Thoracic aorta (tissue), 2 donors: Measurements from ENCODE around the gene NDUFB7. TPM values are rescaled to one million over a fixed set of nuclear protein-coding genes. Genes with fewer than 3 reads are reported as not detected.
"Not testable (repeated sequence)": the region's sequence is repeated elsewhere in the genome, so short reads cannot be mapped to it uniquely, and the experiment has no call there.

ENCODE experiments used
- ATAC-seq: fragments of 150-250 bp; one replicate; pipeline ENCODE4 v1.8.0; 2017; ENCODE audit warnings: low read depth; ENCODE audit not compliant: insufficient number of reproducible peaks, low FRiP score
- DNase-seq: peaks from one replicate; pipeline ENCODE4 v3.0.0-alpha.2; 2020; ENCODE audit warnings: low spot score
- H3K27ac ChIP-seq, 2 donors: fragments of 200-600 bp; sonication (generic); 1 replicate in 1 of 2; 2 replicates in 1 of 2; pipeline ENCODE4 v1.5.1; 2016; ENCODE audit warnings: mild to moderate bottlenecking in 2 of 2, moderate library complexity in 2 of 2
- H3K27me3 ChIP-seq: fragments of 200-600 bp; sonication (generic); replicated peaks from 2 replicates; pipeline ENCODE4 v1.6.0; 2016; ENCODE audit warnings: mild to moderate bottlenecking; ENCODE audit not compliant: insufficient read depth
- H3K36me3 ChIP-seq: fragments of 200-600 bp; sonication (generic); one replicate; pipeline ENCODE4 v1.5.1; 2016
- H3K4me1 ChIP-seq, 2 donors: fragments of 200-600 bp; sonication (generic); 1 replicate in 1 of 2; 2 replicates in 1 of 2; pipeline versions ENCODE4 v1.5.1 to v1.6.0; 2016; ENCODE audit warnings: low read depth in 2 of 2, mild to moderate bottlenecking in 1 of 2; ENCODE audit not compliant: control insufficient read depth in 1 of 2
- H3K4me3 ChIP-seq: fragments of 200-600 bp; sonication (generic); 2 replicates; pipeline ENCODE4 v1.5.1; 2016; ENCODE audit warnings: mild to moderate bottlenecking
- H3K9me3 ChIP-seq: fragments of 200-600 bp; sonication (generic); 2 replicates; pipeline ENCODE4 v1.5.1; 2016
- CTCF ChIP-seq: fragments of 200-600 bp; sonication (generic); IDR thresholded peaks from one replicate; pipeline ENCODE4 v1.5.1; 2019; ENCODE audit warnings: antibody characterized with exemption
- total RNA-seq, 2 donors: library from RNA; depleted of rRNA; stranded (reverse); fragments of >200 nt; gene quantifications; one replicate each; pipeline versions ENCODE4 v1.1.0 to v1.2.3, GENCODE V29; 2016

NDUFB7 gene
- total RNA-seq, 2 donors from 2014 or later = 179 to 251 TPM

DNA sequence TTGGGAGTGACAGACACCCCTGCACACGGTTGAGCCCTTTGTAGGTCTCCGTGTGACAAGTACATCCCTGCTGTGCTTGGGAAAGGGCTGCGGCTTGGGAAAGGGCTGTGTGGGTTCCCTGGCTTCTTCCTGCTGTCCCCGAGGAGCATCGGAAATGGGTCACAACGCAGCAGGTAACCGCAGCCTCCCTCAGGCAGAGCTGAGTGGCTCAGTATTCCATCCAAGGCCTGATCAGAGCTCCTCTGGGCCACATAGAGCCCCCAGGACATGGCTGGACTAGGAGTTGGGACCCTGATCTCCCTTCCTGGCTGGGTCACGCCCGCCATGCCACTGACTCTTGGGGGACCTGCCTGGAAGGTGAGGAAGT is 26.2 kb downstream of the NDUFB7 start:
- Histone ChIP-seq H3K9me3 (no peaks in the 10 kb centered on the region), H3K4me3 (no peak overlapping the region), H3K27ac (no peak overlapping the region), H3K36me3 (peaks cover 8% of the 10 kb centered on the region), H3K4me1 (no peaks in the 10 kb centered on the region), H3K27me3 (no peaks in the 10 kb centered on the region)
- ATAC-seq (no peak), DNase-seq (no peak)
- no peak for TF ChIP-seq CTCF

DNA sequence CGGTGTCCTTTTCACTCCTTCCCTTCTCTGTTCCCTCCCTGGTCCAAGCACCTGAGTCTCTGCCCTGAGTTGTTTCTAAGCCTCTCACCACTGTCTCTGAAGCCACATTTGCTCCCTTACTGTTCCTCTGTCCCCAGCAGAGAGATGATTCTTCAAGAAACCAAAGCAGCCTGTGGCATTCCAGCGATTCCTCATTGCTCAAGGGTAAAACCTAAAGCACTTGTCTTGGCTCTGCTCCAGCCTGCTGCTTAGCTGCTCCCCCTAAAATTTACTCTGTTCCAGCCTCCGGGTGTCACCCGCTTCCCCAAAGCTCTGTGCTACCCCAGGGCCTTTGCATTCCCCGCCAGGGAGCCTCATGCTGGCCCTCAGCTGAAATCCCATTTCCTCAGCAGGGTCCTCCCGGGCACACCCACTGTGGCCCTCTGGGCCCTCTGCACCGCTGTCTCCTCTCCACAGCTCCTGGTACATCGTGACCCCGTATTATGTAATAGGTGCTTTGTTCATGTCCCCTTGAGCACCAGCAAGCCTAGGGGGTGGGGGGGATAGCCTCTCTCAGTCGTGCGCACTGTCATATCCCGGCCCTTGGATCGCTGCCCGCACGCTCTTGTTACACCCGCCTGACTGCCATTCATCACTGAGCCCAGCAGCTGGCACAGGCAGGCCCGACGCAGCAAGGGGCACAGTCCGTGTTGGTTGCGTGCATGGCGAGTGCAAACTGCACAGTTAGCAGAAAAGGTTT is 26.7 kb downstream of the NDUFB7 start:
- H3K4me1 ChIP-seq = no peaks in the 10 kb centered on the region
- H3K4me3 ChIP-seq = no peak overlapping the region
- H3K27me3 ChIP-seq = no peaks in the 10 kb centered on the region
- TF ChIP-seq CTCF = no peak
- DNase-seq (no peak), ATAC-seq (no peak)
- H3K9me3 ChIP-seq = no peaks in the 10 kb centered on the region
- H3K27ac ChIP-seq = no peak overlapping the region
- H3K36me3 ChIP-seq = peaks cover 8% of the 10 kb centered on the region

DNA sequence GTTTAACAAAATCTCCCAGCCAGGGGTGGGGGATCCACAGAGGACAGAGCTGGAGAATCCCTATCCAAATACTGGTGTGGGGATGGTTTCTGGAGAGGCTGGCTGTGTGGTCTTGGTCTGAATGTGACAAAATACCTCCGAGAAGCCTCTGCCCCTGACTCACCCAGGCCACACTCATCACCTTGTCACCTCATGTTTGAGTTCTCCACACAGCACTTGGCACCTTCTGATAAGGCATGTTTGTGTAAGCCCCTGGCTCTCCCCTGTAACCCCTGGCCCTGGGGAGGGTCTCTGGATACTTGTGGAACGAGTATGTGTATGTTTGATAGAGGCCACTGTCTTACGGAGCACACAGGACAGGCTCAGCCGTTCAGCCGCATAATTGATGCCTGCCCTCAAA is 27.8 kb downstream of the NDUFB7 start:
- peaks cover 6% of the 10 kb centered on the region for H3K36me3 ChIP-seq
- TF ChIP-seq CTCF = no peak
- H3K27me3 ChIP-seq = no peaks in the 10 kb centered on the region
- ATAC-seq (no peak), DNase-seq (no peak)
- H3K27ac ChIP-seq = no peak overlapping the region
- no peak overlapping the region for H3K4me3 ChIP-seq
- no peaks in the 10 kb centered on the region for H3K4me1 ChIP-seq
- H3K9me3 ChIP-seq = no peaks in the 10 kb centered on the region

DNA sequence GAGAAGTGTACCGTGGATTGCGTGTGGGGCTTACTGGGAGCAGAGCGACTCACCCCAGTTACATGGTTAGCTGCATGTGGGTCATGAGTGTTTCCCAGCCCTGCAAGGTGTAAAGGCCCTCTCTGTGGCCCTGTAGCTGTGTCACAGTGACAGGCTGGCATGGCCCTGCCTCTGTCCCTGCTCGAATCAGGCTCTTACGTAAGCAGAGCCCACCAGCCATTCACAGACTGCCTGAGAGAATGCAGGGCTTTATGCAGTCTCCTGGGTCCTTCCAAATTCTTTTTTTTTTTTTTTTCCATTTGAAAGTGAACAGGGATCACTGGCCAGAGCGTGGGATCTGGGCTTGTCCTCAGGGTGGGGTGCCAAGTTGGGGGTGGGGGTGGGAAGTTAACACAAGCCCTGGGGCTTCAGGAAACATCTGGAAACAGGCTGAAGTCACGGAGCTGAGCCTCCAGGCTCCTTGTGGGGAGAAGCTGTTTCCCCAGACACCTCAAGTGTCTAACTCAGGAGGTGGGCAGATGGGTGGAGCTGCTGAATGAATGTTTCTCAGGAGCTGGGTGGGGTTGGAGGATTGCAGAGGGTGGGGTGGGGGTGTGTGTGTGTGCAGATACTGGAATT is 29.0 kb downstream of the NDUFB7 start:
- Histone ChIP-seq H3K27me3 (no peaks in the 10 kb centered on the region), H3K4me3 (no peak overlapping the region), H3K36me3 (no peaks in the 10 kb centered on the region), H3K27ac (no peak overlapping the region), H3K9me3 (no peaks in the 10 kb centered on the region), H3K4me1 (no peaks in the 10 kb centered on the region)
- no peak for TF ChIP-seq CTCF
- DNase-seq (no peak), ATAC-seq (no peak)

- H3K27ac ChIP-seq, DNase-seq, H3K9me3 ChIP-seq, H3K4me3 ChIP-seq, ATAC-seq, H3K27me3 ChIP-seq, H3K36me3 ChIP-seq, H3K4me1 ChIP-seq: not testable (repeated sequence)
These were observed 29.9 kb downstream of the NDUFB7 start for GRCh38 chr19:14541979-14542378.
